ENCODE data around the gene ADH1A. TPM values are rescaled to one million over a fixed set of nuclear protein-coding genes. Genes with fewer than 3 reads are reported as not detected.

The ADH1A gene
- total RNA-seq (2016; rRNA removed; fragmentation: Illumina TruSeq; extraction: Trizol) (0.13 and 0.34 TPM in 2 replicates), polyA plus RNA-seq (2011; rRNA removed) (0.12 TPM in 1 of 2 replicates, not detected in the other), polyA minus RNA-seq (2011; rRNA and poly(A)+ RNA removed; ENCODE audit: low replicate concordance) (not detected in 2 replicates), Bru-seq, nascent RNA (percentile 20 among the genes with signal in this experiment), BruChase-seq, experiment 1, labeled RNA remaining after a 6-hour chase (percentile 19 among the genes with signal in this experiment), BruChase-seq, experiment 2, labeled RNA remaining after a 2-hour chase (percentile 10 among the genes with signal in this experiment)
- total RNA-seq (2016; cell fraction: cytosol; rRNA removed; fragmentation: Illumina TruSeq; extraction: Trizol; ENCODE audit: low read depth) = not detected in 2 replicates
- 0.13 and 0.45 TPM in 2 replicates for total RNA-seq (2016; cell fraction: insoluble cytoplasmic fraction; rRNA removed; fragmentation: Illumina TruSeq; extraction: Trizol)
- 0.12 TPM in 1 of 2 replicates, not detected in the other for total RNA-seq (2016; cell fraction: membrane; rRNA removed; fragmentation: Illumina TruSeq; extraction: Trizol)
- 0.37 TPM in 1 of 2 replicates, not detected in the other for total RNA-seq (2016; cell fraction: nucleus; rRNA removed; fragmentation: Illumina TruSeq; extraction: Trizol)
- not detected in 2 replicates for polyA plus RNA-seq (2011; cell fraction: cytosol; rRNA removed)
- polyA plus RNA-seq (2011; cell fraction: nucleus; rRNA removed) = not detected in 2 replicates
- polyA plus RNA-seq (2012) = 0.45 TPM in 1 of 2 replicates, not detected in the other
- 0.09 and 0.11 TPM in 2 replicates for polyA plus RNA-seq (2016; cell fraction: cytosol; fragmentation: Illumina TruSeq; extraction: Trizol; ENCODE audit: low read depth)
- 0.26 and 0.38 TPM in 2 replicates for polyA plus RNA-seq (2016; cell fraction: insoluble cytoplasmic fraction; fragmentation: Illumina TruSeq; extraction: Trizol; ENCODE audit: low read depth)
- not detected in 2 replicates for polyA plus RNA-seq (2016; cell fraction: membrane; fragmentation: Illumina TruSeq; extraction: Trizol; ENCODE audit: low read depth)
- polyA plus RNA-seq (2016; cell fraction: nucleus; fragmentation: Illumina TruSeq; extraction: Trizol; ENCODE audit: insufficient read depth, low read depth) = 0.31 and 0.59 TPM in 2 replicates
- polyA minus RNA-seq (2011; cell fraction: cytosol; rRNA and poly(A)+ RNA removed) = not detected in 2 replicates
- not detected in 2 replicates for polyA minus RNA-seq (2011; cell fraction: nucleus; rRNA and poly(A)+ RNA removed)
- long read RNA-seq, experiment 1 = 0 reads
- long read RNA-seq, experiment 2 = 0 reads

- H2AFZ ChIP-seq (ENCODE audit: low read length) = no peak within 1 kb of the TSS
- no peak within 1 kb of the TSS for H3K9ac ChIP-seq (ENCODE audit: insufficient read depth, low read depth, low read length)
- no peak for FAIRE-seq
- no peaks in the 10 kb centered on the region for H4K20me1 ChIP-seq (ENCODE audit: insufficient read depth, low read length)
- H3K27ac ChIP-seq (ENCODE audit: extremely low read length, insufficient read depth, low read length) = no peak within 1 kb of the TSS
- peak; percentile 77 for ATAC-seq
- no peaks in the 10 kb centered on the region for H3K27me3 ChIP-seq (ENCODE audit: control insufficient read depth in 1 of 2, insufficient read depth in 2 of 2, low read length in 2 of 2)
- in situ Hi-C loops (cut with HindIII; ENCODE audit: extremely low pct_ligation_motif_present, low pct_unique_long_range_greater_than_20kb) (no loop called here), intact Hi-C loops (cut with micrococcal nuclease; ENCODE audit: unreplicated experiment) (no loop called here)
- H3K4me3 ChIP-seq (replicated peaks in 1 of 3; ENCODE audit: insufficient read depth in 1 of 3, low read depth in 2 of 3, low read length in 3 of 3) = no peak within 1 kb of the TSS
- TF ChIP-seq ZNF296 (CRISPR knock-in tag; conservative IDR thresholded peaks at IDR 0.05) (no peak), ONECUT2 (CRISPR knock-in tag; IDR thresholded peaks at IDR 0.05) (peak; percentile 88), ZFP36 (IDR thresholded peaks at IDR 0.05; ENCODE audit: borderline replicate concordance, low read depth, low read length, partially characterized antibody) (no peak), KAT2B (IDR thresholded peaks at IDR 0.05; ENCODE audit: borderline replicate concordance, low read depth, low read length) (peak; percentile 97), ZMYM4 (CRISPR knock-in tag; IDR thresholded peaks at IDR 0.05) (0 out of 2 replicates have a peak, but pooled peaks have one; percentile 25), CBX5 (CRISPR knock-in tag; IDR thresholded peaks at IDR 0.05; ENCODE audit: borderline replicate concordance) (no peak), GATAD1 (CRISPR knock-in tag; IDR thresholded peaks at IDR 0.05) (no peak), JDP2 (CRISPR knock-in tag; IDR thresholded peaks at IDR 0.05; ENCODE audit: borderline replicate concordance) (no peak), HNRNPL (IDR thresholded peaks at IDR 0.05; ENCODE audit: low read depth, low read length) (no peak), FLYWCH1 (CRISPR knock-in tag; IDR thresholded peaks at IDR 0.05) (no peak), GATAD2A (CRISPR knock-in tag; IDR thresholded peaks at IDR 0.05) (peak; percentile 45; the same call in 1 of the 2 replicates), NBN (conservative IDR thresholded peaks at IDR 0.05) (no peak), ARID2 (CRISPR knock-in tag; IDR thresholded peaks at IDR 0.05; ENCODE audit: borderline replicate concordance) (no peak), ZBTB8A (CRISPR knock-in tag; IDR thresholded peaks at IDR 0.05; ENCODE audit: borderline replicate concordance, low read depth) (no peak), ZNF101 (CRISPR knock-in tag; IDR thresholded peaks at IDR 0.05; ENCODE audit: borderline replicate concordance, low read depth) (no peak), HDAC1 (CRISPR knock-in tag; IDR thresholded peaks at IDR 0.05) (0 out of 2 replicates have a peak, but pooled peaks have one; percentile 11), KLF13 (CRISPR knock-in tag; IDR thresholded peaks at IDR 0.05) (no peak)
- TF ChIP-seq, protein P1, sequence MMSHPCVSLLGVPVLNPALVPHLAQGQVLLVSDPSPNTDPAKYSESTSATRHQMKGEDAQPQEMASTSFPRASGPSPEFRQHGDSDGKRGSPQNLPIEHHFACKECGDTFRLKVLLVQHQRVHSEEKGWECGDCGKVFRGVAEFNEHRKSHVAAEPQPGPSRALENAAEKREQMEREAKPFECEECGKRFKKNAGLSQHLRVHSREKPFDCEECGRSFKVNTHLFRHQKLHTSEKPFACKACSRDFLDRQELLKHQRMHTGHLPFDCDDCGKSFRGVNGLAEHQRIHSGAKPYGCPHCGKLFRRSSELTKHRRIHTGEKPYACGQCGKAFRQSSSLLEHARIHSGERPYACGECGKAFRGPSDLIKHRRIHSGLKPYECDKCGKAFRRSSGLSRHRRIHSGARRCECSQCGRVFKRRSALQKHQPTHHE (CRISPR knock-in tag; IDR thresholded peaks at IDR 0.05; ENCODE audit: borderline replicate concordance) = no peak
- 2% methylated on average over 3 of the region's 3 CpGs for WGBS (ENCODE audit: low lambda C conversion rate)
- ChIA-PET CTCF (ENCODE audit: low intra/inter-chr PET ratio, low total read pairs) (no interaction called here), POLR2A (no interaction called here)
- BruUV-seq (replicated peaks) = no TSS peak
- no peaks in the 10 kb centered on the region for H3K79me2 ChIP-seq (ENCODE audit: insufficient read depth, low read length)
- no peaks in the 10 kb centered on the region for H3K36me3 ChIP-seq (replicated peaks in 1 of 2; ENCODE audit: control insufficient read depth in 1 of 2, insufficient read depth in 2 of 2, low read length in 2 of 2)
- DNase-seq (ENCODE audit: low spot score) = no peak
- H3K4me1 ChIP-seq (ENCODE audit: insufficient read depth, low read length) = peaks cover 14% of the 10 kb centered on the region; the same call in 1 of the 2 replicates
- peaks cover 6% of the 10 kb centered on the region; the same call in 1 of the 2 replicates for H3K9me3 ChIP-seq (ENCODE audit: low read length)
- no peak within 1 kb of the TSS for H3K4me2 ChIP-seq (ENCODE audit: low read depth, low read length)
Observed at GRCh38 chr4:99290848-99291786, at the start of gene ADH1A. TSS of gene ADH1A (minus strand) at chr4:99290985. CDS start at chr4:99290914, 71 bp downstream.

Data from HepG2 (cell line).